Smooth muscle cell (in vitro differentiated cells): ENCODE measurements around the gene KBTBD13. TPM values are rescaled to one million over a fixed set of nuclear protein-coding genes. Genes with fewer than 3 reads are reported as not detected.

Source experiments
- DNase-seq: peaks from one replicate; lab custom pipeline; 2025; ENCODE audit not compliant: unreplicated experiment; lab: John Stamatoyannopoulos, UW
- H2AFZ ChIP-seq: fragments of 200-600 bp; sonication (generic); 2 replicates; pipeline ENCODE4 v1.6.0; 2016; ENCODE audit warnings: antibody characterized with exemption, low read depth, mild to moderate bottlenecking
- H3F3A ChIP-seq: fragments of 200-600 bp; sonication (generic); 2 replicates; pipeline ENCODE4 v1.6.0; 2017; ENCODE audit warnings: antibody characterized with exemption, low read depth
- H3K27ac ChIP-seq: fragments of 200-600 bp; sonication (generic); 2 replicates; pipeline ENCODE4 v1.5.1; 2016; ENCODE audit warnings: low read depth, mild to moderate bottlenecking
- H3K27me3 ChIP-seq: fragments of 200-600 bp; sonication (generic); 2 replicates; pipeline ENCODE4 v1.6.1; 2016; ENCODE audit warnings: low read depth, mild to moderate bottlenecking
- H3K36me3 ChIP-seq: fragments of 200-600 bp; sonication (generic); 2 replicates; pipeline ENCODE4 v1.5.1; 2016; ENCODE audit warnings: low read depth
- H3K4me1 ChIP-seq: fragments of 200-600 bp; sonication (generic); 2 replicates; pipeline ENCODE4 v1.5.1; 2016; ENCODE audit warnings: low read depth
- H3K4me2 ChIP-seq: fragments of 200-600 bp; sonication (generic); 2 replicates; pipeline ENCODE4 v1.6.0; 2016; ENCODE audit warnings: mild to moderate bottlenecking
- H3K4me3 ChIP-seq: fragments of 200-600 bp; sonication (generic); 2 replicates; pipeline ENCODE4 v1.5.1; 2016; ENCODE audit warnings: mild to moderate bottlenecking
- H3K79me2 ChIP-seq: fragments of 200-600 bp; sonication (generic); 2 replicates; pipeline ENCODE4 v1.6.0; 2016; ENCODE audit warnings: low read depth, mild to moderate bottlenecking
- H3K9ac ChIP-seq: fragments of 200-600 bp; sonication (generic); 2 replicates; pipeline ENCODE4 v1.6.0; 2016; ENCODE audit warnings: low read depth
- H3K9me3 ChIP-seq: fragments of 200-600 bp; sonication (generic); replicated peaks from 2 replicates; pipeline ENCODE4 v1.5.1; 2016; ENCODE audit warnings: low read depth
- H4K20me1 ChIP-seq: fragments of 200-600 bp; sonication (generic); 2 replicates; pipeline ENCODE4 v1.6.0; 2016; ENCODE audit warnings: low read depth
- WGBS: methylation state at CpG from one replicate; pipeline ENCODE4 v1.1.7; 2016; ENCODE audit warnings: low lambda C conversion rate; 5-methylcytosine and 5-hydroxymethylcytosine counted together
- polyA plus RNA-seq: library from polyadenylated mRNA; unstranded; fragments of >200 nt; fragmentation: Nextera tagmentation; extraction: Ambion mirVana; gene quantifications from 2 replicates; pipeline ENCODE4 v1.2.1, GENCODE V29; 2016
- total RNA-seq: library from RNA; depleted of rRNA; stranded (reverse); fragments of >200 nt; gene quantifications from 2 replicates; pipeline ENCODE4 v1.2.3, GENCODE V29; 2014
- TF ChIP-seq, protein P1 (sequence below): fragments of 200-600 bp; sonication (generic); IDR thresholded peaks from 2 replicates; pipeline ENCODE4 v1.5.1; 2017; ENCODE audit warnings: borderline replicate concordance, mild to moderate bottlenecking, antibody characterized with exemption; ENCODE audit not compliant: insufficient read depth, poor library complexity, severe bottlenecking

KBTBD13 gene
- total and polyA plus RNA-seq, 2 experiments from 2014 or later: 0.11 TPM; not detected in 1

DNA sequence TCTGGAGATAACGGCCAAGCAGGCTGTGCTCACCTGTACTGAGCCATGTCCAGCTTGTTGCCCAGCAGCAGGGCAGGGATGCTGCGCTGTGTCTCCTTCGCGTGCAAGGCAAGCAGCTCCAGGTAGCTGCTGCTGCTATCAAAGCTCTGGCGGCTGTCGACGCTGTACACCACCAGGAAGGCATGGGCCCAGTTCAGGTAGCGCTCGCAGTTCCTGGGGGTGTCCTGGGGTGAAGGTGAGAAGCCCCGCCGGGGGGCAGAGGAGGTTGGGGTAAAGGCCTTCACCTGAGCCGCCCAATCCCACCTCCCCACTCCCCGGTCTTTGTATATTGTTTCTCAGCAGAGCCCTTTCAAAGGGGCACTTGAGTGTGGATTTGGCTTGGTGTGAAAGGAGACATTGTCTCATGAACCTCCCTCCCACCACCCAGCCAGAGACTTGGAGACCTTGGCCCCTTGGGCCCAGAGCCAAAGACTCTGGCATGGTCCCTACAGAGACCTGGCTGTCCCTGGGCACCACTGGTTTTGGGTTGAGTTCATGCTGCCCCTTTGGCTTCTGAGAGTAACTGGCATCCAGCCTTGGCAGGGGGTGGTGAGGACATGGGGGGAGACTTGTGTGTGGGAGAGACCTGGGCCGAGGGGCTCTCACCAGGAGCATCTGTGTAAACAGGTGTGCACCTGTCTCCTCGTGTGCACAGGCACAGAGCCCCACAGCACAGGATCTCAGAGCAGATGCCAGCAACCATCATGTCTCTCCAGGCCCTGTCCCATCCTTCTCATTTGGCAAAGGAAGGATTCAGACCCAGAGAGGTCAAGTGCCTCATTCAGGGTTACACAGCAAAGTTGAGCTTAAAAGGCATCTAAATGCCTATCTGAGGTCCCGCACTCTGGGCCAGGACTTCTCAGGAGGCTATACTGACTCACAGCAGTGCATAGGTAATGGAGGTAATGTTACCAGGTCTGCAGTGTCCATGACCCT lies 17.9 kb upstream of the KBTBD13 start:
- no peak overlapping the region for H2AFZ ChIP-seq
- 92% methylated on average over 16 of the region's 16 CpGs for WGBS
- no peaks in the 10 kb centered on the region for H3K36me3 ChIP-seq
- DNase-seq: no peak
- no peaks in the 10 kb centered on the region for H3K9me3 ChIP-seq
- H4K20me1 ChIP-seq: peaks cover 4% of the 10 kb centered on the region
- no peaks in the 10 kb centered on the region for H3F3A ChIP-seq
- no peak overlapping the region for H3K4me3 ChIP-seq
- H3K4me1 ChIP-seq: no peaks in the 10 kb centered on the region
- H3K79me2 ChIP-seq: no peaks in the 10 kb centered on the region
- H3K4me2 ChIP-seq: no peak overlapping the region
- TF ChIP-seq, protein P1, sequence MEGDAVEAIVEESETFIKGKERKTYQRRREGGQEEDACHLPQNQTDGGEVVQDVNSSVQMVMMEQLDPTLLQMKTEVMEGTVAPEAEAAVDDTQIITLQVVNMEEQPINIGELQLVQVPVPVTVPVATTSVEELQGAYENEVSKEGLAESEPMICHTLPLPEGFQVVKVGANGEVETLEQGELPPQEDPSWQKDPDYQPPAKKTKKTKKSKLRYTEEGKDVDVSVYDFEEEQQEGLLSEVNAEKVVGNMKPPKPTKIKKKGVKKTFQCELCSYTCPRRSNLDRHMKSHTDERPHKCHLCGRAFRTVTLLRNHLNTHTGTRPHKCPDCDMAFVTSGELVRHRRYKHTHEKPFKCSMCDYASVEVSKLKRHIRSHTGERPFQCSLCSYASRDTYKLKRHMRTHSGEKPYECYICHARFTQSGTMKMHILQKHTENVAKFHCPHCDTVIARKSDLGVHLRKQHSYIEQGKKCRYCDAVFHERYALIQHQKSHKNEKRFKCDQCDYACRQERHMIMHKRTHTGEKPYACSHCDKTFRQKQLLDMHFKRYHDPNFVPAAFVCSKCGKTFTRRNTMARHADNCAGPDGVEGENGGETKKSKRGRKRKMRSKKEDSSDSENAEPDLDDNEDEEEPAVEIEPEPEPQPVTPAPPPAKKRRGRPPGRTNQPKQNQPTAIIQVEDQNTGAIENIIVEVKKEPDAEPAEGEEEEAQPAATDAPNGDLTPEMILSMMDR: no peak
- no peaks in the 10 kb centered on the region for H3K27me3 ChIP-seq
- no peak overlapping the region for H3K27ac ChIP-seq
- no peak overlapping the region for H3K9ac ChIP-seq

DNA sequence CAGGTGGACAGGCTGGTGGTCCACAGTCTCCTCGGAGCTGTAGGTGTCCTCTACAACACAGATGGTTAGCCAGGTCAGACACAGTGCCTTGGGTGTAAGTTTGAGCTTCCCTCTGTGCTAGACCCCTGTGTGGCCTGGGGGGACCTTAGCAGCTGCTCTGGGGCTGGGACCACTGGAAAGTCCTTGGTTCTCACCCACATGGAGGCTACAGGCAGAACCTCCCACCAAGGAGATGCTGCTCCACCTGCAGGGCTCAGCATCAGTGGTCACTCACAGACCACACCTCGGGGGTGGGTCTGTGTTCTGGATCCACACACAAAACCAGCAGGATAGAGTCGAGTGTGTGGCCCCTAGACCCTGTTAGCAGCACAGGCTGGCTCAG lies 17.2 kb upstream of the KBTBD13 start:
- no peak for DNase-seq
- Histone ChIP-seq H3K27ac (no peak overlapping the region), H4K20me1 (peaks cover 4% of the 10 kb centered on the region), H3K9ac (no peak overlapping the region), H3K4me1 (no peaks in the 10 kb centered on the region), H2AFZ (no peak overlapping the region), H3F3A (no peaks in the 10 kb centered on the region), H3K36me3 (no peaks in the 10 kb centered on the region), H3K4me2 (no peak overlapping the region), H3K4me3 (no peak overlapping the region), H3K79me2 (peaks cover 4% of the 10 kb centered on the region), H3K9me3 (no peaks in the 10 kb centered on the region), H3K27me3 (no peaks in the 10 kb centered on the region)
- 88% methylated on average over 3 of the region's 3 CpGs for WGBS
- TF ChIP-seq, protein P1: no peak

DNA sequence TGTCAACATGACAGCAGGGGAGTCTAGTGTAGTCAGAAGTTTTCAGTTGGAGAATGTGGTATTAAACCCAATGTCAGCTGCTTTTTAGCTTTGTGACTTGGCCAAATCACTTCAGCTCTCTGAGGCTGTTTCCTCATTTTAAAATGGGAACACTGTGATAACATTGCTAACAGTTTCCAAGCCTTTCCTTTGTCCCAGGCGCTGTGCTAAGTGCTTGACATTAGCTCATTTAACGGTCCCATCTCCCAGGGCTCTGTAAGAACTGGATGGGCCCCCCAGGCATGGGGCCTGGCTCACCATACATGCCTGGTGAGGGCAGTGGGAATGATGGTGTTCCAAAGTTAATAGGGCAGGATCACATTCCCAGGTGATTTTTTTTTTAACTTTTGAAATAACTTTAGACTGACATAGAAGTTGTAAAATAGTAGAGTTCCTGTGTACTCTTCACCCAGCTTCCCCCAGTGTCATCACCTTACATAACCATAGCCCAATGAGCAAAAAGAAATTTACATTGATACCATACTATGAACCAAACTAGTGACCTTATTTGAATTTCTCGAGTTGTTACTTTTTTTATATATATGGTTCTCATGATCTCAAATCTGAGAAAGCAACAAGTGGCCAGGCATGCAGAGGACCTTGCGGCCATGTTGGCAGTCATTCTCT lies 16.5 kb upstream of the KBTBD13 start:
- Histone ChIP-seq H4K20me1 (peaks cover 4% of the 10 kb centered on the region), H3K9me3 (no peaks in the 10 kb centered on the region), H3K27ac (no peak overlapping the region), H3K9ac (no peak overlapping the region), H3K36me3 (no peaks in the 10 kb centered on the region), H2AFZ (no peak overlapping the region), H3F3A (no peaks in the 10 kb centered on the region), H3K27me3 (no peaks in the 10 kb centered on the region), H3K4me3 (no peak overlapping the region), H3K4me1 (no peaks in the 10 kb centered on the region), H3K4me2 (no peak overlapping the region), H3K79me2 (peaks cover 4% of the 10 kb centered on the region)
- 92% methylated on average over 4 of the region's 4 CpGs for WGBS
- TF ChIP-seq, protein P1: no peak
- DNase-seq: no peak
